Measurements from ENCODE around the gene SAMD4B.
"Not testable (repeated sequence)": the region's sequence is repeated elsewhere in the genome, so short reads cannot be mapped to it uniquely, and the experiment has no call there.

SAMD4B gene

GRCh38 chr19:39336483-39336882 is 5.7 kb upstream of the SAMD4B start:
- no peak for DNase-seq

GRCh38 chr19:39339674-39340073 is 2.5 kb upstream of the SAMD4B start:
- DNase-seq: no peak

GRCh38 chr19:39340156-39340555 is 2.1 kb upstream of the SAMD4B start:
- DNase-seq: not testable (repeated sequence)

- DNase-seq: no peak
Measured at GRCh38 chr19:39341129-39341718, 997 bp upstream of the SAMD4B start.

GRCh38 chr19:39342647-39343305 is 555 bp downstream of the SAMD4B start:
- no peak for DNase-seq

GRCh38 chr19:39345956-39346355 is 3.7 kb downstream of the SAMD4B start:
- DNase-seq: no peak

- no peak for DNase-seq
Measured at GRCh38 chr19:39347332-39348164, 5.3 kb downstream of the SAMD4B start.

GRCh38 chr19:39349326-39349725 is 7.1 kb downstream of the SAMD4B start:
- DNase-seq: no peak

- no peak for DNase-seq
Measured at GRCh38 chr19:39350156-39350555, 7.9 kb downstream of the SAMD4B start.

GRCh38 chr19:39351537-39352064 is 9.4 kb downstream of the SAMD4B start:
- no peak for DNase-seq

GRCh38 chr19:39352381-39353255 is 10.4 kb downstream of the SAMD4B start:
- DNase-seq: no peak

GRCh38 chr19:39355253-39355652 is 13.0 kb downstream of the SAMD4B start:
- no peak for DNase-seq

- DNase-seq: no peak
Measured at GRCh38 chr19:39356073-39356472, 13.9 kb downstream of the SAMD4B start.

GRCh38 chr19:39356647-39357046 is 14.4 kb downstream of the SAMD4B start:
- no peak for DNase-seq

- no peak for DNase-seq
Measured at GRCh38 chr19:39359026-39359425, 16.8 kb downstream of the SAMD4B start.

GRCh38 chr19:39360599-39360998 is 18.4 kb downstream of the SAMD4B start:
- DNase-seq: no peak

GRCh38 chr19:39362682-39363657 is 20.7 kb downstream of the SAMD4B start:
- DNase-seq: no peak

GRCh38 chr19:39363901-39364457 is 21.8 kb downstream of the SAMD4B start:
- DNase-seq: no peak

GRCh38 chr19:39365531-39365930 is 23.3 kb downstream of the SAMD4B start:
- no peak for DNase-seq

- DNase-seq: no peak
Measured at GRCh38 chr19:39369200-39369599, 27.0 kb downstream of the SAMD4B start.

GRCh38 chr19:39370735-39371134 is 28.5 kb downstream of the SAMD4B start:
- DNase-seq: no peak

Measured in activated naive CD4-positive, alpha-beta T cell (primary cell).